ENCODE data around the gene CCDC154. TPM values are rescaled to one million over a fixed set of nuclear protein-coding genes. Genes with fewer than 3 reads are reported as not detected.

The CCDC154 gene
- total RNA-seq, 1 experiment from 2014 or later, result 0.75 TPM

DNA sequence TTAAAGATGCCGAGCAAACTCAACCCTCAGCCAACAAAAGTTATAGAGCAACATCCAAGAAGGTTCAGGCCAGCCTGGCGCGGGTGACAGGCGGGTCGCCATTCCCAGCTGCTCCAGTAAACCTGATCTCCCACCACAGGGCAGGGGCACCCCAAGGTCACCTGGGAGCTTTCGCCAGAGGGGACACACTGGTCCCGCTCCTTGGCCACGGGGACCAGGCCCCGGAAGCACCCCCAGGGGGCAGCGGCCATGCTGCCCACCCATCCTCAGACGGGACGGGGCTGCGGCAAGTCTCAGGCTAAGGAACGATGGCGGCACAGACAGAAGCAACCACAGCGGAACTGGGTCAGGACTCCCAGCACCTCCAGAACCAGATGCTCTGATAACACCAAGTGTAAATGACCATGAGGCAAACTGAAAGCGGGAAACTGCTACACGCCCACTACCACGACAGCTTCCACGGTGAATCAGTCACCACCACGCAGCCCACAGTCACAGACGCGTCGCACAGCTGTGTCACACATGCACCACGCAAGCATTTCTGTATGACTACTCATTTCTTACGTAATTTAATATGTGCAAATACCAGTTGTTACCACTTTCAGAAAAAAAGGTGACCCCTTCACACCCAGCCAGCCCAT is 14.1 kb upstream of the CCDC154 start:
- in situ Hi-C loops (cut with HindIII; ENCODE audit: low sequenced_read_pairs), result no loop called here
- no peak for DNase-seq (ENCODE audit: low spot score)

DNA sequence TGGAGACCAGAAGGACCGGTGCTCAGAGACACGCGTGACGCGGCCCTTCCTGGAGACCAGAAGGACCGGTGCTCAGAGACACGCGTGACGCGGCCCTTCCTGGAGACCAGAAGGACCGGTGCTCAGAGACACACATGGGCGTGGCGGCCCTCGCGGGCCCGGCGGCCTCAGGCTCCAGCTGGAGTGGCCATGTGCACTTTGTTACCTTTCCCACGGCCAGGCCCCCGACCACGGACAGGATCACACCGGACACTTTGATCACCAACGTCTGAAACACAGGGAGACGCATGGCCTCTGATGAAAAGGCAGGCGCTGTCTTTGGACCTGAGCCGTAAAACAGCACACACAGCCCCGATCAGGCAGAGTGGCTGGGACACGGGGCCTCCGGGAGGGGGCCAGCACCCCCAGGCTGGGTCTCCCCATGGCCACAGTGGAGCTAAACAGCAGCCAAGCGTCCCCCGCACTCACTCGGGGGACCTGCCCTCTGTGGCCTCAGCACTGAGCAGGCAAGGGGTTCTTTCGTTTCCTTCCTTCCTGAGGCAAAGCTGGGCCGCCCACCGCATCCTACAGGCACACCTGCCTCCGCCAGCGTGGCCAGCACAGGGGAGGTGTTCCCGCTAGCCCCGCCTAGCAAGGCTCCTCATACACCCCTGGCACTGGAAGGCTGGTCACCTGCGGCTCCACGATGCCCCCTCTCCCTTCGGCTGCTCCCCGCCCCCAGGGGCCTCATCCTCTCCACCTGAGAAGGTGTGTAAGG is 13.3 kb upstream of the CCDC154 start:
- DNase-seq (ENCODE audit: low spot score), result no peak
- in situ Hi-C loops (cut with HindIII; ENCODE audit: low sequenced_read_pairs), result no loop called here

DNA sequence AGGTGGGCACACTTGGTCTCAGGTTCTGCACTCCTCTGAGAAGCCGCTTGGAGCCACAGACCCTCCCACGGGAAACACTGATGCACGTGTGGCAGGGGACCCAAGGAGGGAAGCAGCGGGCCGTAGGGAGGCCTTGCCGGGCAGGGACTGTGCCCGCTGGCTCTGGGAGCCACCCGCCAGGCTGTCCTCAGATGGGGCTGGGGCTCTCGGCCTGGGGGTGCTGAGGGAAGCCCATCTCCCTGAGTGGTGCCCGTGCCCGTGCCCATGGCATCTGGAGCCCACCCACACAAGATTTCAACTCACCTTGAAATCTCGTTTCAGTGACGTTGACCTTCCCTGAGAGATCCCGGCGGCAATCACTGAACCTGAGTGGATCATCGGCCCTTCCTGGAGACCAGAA is 12.6 kb upstream of the CCDC154 start:
- in situ Hi-C loops (cut with HindIII; ENCODE audit: low sequenced_read_pairs), result no loop called here
- no peak for DNase-seq (ENCODE audit: low spot score)

DNA sequence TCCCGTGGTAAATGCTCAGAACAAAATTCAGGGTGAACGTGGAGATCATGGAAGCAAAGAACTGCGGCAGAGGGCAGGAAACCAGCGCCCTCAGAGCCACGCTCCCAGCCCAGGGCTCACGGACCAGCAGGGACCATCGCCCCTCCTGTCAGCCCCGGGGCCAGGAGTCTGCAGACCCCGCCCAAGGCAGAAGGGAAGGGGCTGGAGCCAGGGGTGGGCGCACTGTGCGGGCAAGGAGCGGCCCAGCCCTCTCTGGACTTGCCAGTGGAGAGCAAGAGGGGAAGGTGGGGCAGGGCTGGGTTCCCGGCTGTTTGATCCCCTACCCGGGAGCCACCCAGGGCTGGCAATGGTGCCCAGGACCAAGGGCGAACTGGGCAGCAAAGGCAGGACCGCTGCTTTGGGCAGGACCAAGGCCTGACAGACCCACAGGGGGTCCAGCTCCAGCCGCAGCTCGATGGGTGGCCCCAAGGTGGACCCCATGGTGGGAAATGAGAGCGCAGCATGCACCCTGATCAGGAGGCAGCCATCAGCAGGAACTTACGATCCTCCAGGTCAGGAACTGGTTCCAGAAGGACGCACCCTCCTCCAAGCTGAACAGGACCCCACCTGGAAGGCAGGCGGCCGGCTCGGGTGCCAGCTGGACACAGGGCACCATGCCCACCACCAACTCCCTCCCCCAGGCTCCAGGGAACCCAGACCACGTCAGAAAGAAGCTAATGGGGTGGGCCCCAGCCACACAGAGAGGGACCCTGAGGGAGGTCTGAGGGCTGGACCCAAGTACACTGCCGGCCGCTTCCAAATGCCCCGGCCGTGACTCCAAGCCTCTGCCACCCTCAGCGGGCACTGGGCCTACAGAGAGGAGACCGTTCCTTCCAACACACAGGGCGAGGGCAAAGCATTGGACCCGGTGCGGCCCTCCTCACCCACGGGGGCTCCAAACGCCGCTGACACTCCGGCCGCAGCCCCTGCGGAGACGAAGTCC is 11.1 kb upstream of the CCDC154 start:
- in situ Hi-C loops (cut with HindIII; ENCODE audit: low sequenced_read_pairs), result no loop called here
- no peak for DNase-seq (ENCODE audit: low spot score)

DNA sequence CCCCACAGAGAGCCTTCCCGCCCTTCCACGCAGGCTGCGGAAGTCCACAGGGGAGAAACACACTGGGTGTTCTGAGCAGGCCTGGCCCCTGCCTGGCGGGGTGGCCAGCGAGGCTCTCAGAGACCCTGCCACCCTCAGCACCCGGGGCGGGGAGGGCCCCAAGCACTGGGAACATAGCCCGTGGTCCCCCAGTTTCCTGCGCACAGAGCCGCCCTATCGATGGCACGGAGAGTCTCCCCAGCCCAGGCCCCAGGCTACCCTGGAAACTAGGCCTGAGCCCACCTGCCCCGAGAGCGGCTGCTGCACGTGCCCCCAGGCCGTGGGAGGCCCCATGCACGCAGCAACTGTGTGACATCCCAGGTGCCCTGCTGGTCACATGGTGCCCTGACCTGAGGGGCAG is 10.2 kb upstream of the CCDC154 start:
- in situ Hi-C loops (cut with HindIII; ENCODE audit: low sequenced_read_pairs), result no loop called here
- no peak for DNase-seq (ENCODE audit: low spot score)

DNA sequence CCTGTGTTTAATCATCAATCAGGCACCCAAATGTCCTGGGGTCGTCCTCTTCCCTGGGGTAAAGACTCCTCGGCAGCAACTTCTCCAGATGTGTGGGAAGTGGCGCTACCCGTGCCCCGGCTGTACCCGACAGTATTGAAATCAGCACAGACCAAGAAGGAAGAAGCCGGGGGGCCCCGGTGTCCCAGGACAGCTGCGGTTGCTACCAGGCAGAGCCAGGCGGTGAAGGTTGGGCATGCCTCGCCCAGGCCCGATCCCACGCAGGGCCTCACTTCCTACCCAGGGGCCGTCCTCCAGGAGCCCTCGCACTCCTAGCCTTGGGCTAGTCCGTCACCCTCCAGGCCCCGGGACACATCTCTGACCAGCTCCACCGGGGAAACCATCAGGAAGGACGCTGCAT is 9.0 kb upstream of the CCDC154 start:
- DNase-seq (ENCODE audit: low spot score), result no peak
- in situ Hi-C loops (cut with HindIII; ENCODE audit: low sequenced_read_pairs), result no loop called here

DNA sequence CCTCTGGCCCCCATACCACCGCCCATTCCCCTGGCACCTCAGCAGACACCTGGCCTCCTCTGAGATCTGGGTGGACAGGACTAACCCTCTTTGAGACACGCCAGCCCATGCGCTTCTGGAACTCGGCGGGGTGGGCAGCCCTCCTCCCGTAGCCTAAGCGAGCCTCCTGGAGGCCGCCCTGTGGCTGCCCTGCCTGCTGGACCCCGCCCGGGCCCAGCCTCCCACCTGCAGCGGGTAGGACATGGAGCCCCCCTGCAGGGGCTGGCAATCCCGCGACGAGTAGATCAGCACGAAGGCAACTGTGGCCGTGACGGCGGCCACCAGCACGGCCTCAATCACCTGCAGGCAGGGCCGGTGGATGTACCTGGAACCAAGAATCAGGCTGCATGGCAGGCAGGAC is 8.2 kb upstream of the CCDC154 start:
- in situ Hi-C loops (cut with HindIII; ENCODE audit: low sequenced_read_pairs), result no loop called here
- DNase-seq (ENCODE audit: low spot score), result no peak

DNA sequence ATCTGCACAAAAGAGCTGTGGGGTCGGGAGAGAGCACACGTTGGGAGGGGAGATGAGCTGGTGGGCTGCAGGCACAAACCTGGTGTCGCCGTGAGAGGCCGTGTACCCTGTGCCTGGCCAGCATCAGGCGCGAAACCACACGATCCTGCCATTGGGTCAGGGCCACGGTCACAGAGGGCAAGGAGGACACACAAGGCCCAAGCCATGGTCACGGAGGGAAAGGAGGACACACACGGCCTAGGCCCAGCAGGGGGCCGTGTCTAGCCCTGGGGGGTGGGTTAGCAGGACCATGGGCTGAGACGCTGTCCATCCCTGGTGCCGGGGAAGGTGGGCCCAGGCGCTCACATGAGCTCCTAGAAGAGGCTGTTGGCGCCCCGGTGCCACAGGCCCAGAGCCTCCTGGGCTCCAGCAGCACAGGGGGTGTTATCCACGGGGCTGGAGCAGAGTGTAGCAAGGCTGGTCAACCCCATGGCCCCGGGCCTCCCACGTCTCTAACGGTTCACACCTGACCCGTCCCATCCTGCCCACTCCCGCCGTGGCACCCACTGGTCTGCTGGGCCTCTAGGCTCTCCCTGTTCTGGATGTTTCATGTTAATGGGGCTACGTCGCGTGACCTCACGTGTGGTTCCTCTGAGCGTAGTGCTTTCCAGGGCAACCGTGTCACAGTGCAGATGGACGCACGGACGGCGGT is 7.5 kb upstream of the CCDC154 start:
- DNase-seq (ENCODE audit: low spot score), result no peak
- in situ Hi-C loops (cut with HindIII; ENCODE audit: low sequenced_read_pairs), result no loop called here

DNA sequence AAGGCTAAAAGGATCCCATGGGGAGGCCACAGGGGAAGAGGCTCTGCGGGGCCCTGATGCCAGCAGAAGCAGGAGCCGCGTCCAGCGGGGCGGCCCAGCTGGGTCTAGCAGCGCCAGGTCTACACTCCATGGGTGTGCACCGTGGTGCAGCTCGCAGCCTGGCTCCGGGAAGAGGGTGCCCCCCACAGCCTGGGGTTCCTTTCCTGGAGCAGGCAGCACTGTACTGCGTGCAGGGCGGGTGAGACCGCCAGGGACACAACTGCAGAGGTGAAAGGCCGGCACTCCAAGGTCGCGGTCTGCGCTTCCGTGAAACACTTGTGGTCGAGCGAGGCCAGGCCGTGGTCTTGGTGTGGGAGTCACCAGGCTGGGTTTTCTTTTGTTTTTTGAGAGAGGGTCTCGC is 6.5 kb upstream of the CCDC154 start:
- no peak for DNase-seq (ENCODE audit: low spot score)
- in situ Hi-C loops (cut with HindIII; ENCODE audit: low sequenced_read_pairs), result no loop called here

DNA sequence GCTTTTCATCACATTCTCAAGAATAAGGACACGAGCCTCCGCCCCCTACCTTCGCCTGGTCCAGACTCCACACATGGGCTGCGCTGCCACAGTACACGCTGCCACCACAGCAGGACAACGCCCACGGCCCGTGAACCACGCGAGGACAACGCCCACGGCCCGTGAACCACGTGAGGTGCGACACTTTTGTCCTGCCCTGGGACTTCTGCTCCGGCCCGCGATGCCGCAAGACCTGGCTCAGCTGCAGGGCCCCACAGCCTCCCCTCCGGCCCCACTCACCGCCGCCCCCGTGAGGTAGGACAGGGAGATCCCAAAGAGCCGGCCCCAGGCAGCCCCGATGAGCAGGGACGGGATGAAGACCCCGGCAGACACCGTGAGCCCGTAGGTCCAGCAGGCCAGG is 5.9 kb upstream of the CCDC154 start:
- in situ Hi-C loops (cut with HindIII; ENCODE audit: low sequenced_read_pairs), result no loop called here
- DNase-seq (ENCODE audit: low spot score), result no peak

DNA sequence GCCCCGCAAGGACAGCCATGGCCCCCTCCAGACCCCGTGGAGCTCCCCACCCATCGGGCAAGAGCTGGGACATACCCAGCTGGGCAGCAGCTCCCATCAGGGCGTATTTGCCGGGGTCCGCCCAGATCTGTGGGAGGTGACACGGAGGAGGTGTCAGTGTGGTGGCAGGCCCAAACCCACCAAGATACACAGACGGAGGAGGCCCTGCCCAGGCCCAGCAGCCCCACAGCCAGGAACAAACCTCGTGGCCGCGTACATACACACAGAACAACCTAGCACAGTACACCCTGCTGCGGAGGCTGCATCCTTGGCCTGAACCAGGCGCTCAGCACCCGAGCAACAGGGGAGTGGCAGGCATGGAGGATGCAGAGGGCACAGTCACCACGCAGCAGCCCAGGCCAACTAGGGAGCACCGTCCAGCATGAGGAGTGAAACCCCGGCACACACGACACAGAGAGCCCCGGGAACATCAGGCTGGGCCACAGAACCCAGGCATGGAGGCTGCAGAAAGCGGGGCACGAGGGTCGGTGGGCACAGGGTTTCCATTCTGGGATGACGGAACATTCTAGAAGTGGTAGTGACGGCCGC is 4.9 kb upstream of the CCDC154 start:
- in situ Hi-C loops (cut with HindIII; ENCODE audit: low sequenced_read_pairs), result no loop called here

DNA sequence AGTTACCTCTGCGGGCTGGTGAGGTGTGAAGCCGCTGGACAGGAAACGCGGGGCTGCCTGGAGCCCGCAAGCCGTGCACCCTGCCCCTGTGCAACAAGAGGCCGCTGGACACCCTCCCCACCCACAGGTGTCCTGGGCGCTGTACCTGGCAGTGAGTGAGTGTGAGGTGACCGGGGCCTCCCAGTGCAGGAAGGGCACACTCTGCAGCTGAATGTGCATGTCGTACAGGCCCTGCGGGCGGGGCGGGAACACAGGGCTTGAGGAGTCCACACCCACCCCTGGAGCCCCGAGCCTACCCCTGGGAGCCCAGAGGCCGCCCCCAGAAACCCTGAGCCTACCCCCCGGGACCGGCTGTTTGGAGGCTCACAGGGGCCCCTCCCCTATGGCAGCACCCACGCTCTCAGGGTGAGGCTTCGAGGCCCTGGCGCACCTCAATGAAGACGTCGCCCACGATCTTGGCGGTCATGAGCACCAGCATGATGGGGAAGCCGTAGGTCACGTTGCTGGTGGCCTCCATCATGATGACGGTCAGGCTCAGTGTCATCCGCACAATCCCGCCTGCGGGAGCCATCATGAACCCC is 4.3 kb upstream of the CCDC154 start:
- in situ Hi-C loops (cut with HindIII; ENCODE audit: low sequenced_read_pairs), result no loop called here

More for the DNA sequence above, 4.9 kb upstream of the CCDC154 start:
- no peak for DNase-seq (ENCODE audit: low spot score)

DNA sequence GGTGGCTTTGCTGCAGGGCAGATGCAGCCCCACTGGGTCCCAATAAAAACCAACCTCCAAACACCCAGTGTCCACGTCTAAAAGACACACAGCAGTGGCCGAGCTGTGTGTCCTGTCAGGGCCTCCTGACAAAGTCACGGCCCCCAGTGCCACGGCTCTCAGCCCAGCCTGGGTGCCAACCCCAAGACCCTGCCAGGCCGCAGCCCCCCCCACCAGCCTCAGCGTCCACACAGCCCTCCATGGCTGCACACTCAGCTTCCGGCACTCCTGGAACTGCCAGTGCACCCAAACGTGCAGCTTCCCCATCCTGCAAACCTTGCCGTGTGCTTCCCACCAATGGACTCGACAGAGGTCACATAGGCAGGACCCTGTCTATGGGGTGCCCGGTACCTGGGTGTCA is 3.6 kb upstream of the CCDC154 start:
- no peak for DNase-seq (ENCODE audit: low spot score)
- in situ Hi-C loops (cut with HindIII; ENCODE audit: low sequenced_read_pairs), result no loop called here

More for the DNA sequence above, 4.3 kb upstream of the CCDC154 start:
- no peak for DNase-seq (ENCODE audit: low spot score)

DNA sequence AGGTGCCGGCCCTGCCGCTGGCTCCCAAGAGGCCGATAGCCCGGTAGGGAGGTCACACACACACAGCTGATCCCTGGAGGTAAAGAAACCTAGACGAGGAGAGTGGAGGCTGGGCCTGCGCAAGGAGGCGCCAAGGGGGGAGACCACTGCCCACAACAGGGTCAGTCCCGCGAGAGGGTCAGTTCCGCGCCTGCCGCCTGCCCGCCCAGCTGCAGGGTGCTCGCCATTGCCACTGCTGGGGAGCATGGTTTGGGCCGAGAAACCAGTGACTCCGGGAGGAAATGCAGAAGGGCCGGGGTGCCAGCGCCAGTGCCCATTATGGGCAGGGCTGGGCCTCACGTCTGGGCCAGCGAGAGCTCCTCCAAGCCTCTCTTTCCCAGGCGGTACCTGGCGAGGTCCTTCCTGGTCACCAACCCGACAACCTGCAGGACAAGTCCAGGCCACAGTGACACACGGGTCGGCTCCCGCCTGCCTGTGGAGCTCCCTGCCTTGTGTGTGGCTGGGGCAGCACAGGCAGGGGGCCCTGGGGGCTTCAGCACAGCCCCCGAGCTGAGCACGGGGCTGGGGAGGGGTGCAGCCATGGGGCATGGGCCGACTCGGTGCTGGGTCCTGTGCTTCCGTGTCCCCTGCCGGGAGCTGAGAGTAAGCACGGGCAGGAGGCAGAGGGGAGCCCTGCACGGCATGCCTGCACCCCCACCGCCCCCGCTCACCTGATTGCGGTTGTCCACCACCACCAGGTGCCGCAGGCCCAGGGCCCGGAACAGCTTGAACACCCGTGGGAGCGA is 2.1 kb upstream of the CCDC154 start:
- in situ Hi-C loops (cut with HindIII; ENCODE audit: low sequenced_read_pairs), result no loop called here

DNA sequence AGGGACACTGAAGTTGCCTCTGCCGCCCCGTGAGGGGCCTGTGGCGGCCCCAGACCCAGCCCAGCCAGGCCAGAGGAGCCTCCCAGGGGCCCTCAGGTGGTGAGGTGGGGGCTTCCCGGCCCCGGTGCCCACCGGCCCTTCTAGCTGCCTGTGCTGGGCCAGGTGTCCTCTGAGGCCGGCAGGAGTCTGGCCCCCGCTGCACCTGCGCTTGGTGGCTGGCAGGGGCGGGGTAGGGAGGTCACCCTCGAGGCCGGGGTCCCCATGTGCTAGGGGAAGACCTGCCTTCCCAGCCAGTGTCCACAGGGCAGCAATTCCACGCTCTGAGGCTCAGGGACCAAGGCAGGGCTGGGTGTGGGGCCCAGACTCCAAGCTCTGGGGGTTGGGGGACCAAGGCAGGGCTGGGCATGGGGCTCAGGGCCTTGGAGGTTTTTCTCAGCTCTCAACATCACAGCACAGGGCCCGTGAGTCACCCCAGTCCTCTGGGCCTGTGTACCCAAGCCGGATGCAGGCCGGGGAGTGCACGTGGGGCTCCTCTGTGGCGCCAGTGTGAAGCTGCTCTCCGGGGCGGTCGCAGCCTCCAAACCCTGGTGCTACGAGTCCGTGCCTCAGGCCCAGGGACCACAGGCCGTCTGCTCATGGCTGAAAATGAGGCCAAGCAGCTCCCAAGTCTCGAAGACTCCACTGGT is 1.3 kb upstream of the CCDC154 start:
- no peak for DNase-seq (ENCODE audit: low spot score)
- in situ Hi-C loops (cut with HindIII; ENCODE audit: low sequenced_read_pairs), result no loop called here

More for the DNA sequence above, 2.1 kb upstream of the CCDC154 start:
- DNase-seq (ENCODE audit: low spot score), result no peak

DNA sequence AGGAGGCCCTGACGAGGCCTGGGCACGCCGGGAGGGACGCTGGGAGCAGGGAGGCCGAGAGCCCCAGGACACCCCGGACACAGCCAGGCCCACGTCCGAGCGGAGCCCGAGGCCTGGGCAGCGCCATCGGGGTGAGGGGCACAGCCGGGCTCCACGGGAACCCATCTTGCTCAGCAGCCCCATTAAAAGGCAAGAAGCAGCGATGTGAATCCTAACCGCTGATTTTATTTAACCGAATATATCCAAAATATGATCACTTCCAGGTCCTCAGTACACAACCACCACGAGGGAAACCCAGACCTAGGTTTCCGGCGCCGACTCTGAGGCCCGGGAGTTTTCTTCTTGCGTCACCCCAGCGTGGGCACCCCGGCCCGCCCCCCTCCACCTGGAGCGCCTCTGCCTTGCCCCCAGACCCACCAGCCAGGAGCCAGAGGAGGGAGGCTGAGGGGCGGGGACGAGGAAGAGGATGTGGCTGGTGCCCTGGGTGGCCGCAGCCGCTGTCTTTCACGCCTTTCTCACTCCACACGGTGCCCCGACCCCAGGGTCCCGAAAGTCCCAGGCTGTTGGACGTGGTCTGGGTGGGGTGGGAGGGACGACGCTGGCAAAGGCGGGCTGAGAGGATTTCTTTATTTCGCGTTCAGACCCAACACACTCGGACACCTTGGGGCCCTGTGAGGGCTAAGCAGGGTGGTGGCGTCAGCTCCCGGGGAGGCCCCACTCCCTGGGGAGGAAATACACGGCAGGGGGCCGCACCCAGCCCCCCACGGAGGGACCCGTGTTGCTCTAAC is 568 bp upstream of the CCDC154 start:
- in situ Hi-C loops (cut with HindIII; ENCODE audit: low sequenced_read_pairs), result no loop called here
- no peak for DNase-seq (ENCODE audit: low spot score)

All from G401 (cell line).